Activated T-cell treated with anti-CD3 and anti-CD28 coated beads, Interleukin-2, amount 50 U/mL, for 1 hour (primary cell): ENCODE results near the gene SLC35E4.
"Not testable (repeated sequence)": the region's sequence is repeated elsewhere in the genome, so short reads cannot be mapped to it uniquely, and the experiment has no call there.

Experiments used
- DNase-seq: peaks from one replicate; pipeline ENCODE4 v3.0.0-alpha.2; 2020

The SLC35E4 gene

GRCh38 chr22:30635273-30636225 lies at the start of gene SLC35E4:
Gene SLC35E4 (plus strand): TSS chr22:30635781. CDS start chr22:30636451, 670 bp downstream.
- peak; percentile 98 for DNase-seq

- DNase-seq = no peak
Measured at GRCh38 chr22:30586414-30586813, 49.2 kb upstream of the SLC35E4 start.

DNA sequence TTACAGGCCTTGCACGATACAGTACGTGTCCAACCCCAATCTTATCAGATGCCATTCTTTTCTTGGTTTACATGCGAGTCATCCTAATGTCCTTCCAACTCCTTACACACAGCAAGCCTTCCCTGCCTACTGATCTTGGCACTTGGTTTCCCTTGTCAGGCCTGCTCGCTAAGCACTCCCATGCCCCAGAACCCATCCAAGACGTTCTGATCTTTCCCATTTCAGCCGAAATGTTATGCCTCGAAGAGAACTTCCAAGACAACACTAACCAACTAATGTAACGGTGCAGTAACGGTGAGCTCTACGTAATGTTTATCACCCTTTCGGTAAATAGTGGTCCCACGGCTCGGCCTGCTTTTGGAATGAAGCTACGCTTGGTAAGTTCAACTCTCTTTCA lies 44.4 kb upstream of the SLC35E4 start:
- DNase-seq = no peak

DNA sequence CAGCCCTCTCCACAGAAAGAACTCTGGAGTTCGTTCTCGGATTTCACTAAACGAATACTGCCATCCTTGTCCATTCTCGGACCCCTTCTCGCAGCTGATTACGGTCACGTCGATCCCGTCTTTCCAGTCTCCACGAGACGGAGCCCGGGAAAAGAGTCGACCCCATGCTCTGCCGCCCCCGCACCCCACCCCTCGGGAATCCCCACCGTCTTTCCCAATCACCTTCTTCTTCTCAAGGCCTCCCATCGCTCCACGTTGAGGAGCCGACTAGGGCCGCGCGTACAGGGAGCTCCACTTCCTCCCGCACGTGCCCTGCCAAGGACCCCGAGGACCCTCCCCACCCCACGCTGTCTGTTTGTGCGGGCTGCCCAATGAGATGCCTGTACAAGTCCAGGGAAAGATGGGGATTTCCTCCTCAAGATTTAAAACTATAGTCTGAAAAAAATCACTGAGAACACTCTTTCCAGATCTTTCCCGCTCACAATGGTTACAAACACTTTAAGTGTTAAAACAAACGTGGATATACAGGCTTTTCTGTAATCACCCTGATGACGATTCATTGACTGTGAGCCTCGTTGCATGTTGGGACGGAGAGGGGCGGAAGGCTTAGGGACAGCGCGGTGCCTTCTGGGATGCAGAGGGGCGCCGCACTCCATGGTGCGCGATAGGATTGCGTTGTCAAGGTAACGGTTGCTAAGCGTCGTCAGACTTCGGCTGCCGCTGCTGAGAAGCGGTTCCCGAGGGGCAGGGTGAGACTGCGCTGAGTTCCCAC lies 43.8 kb upstream of the SLC35E4 start, which contains the start of gene PES1:
TSS of gene PES1 (minus strand) at position 323 of the 772 bp plus-strand sequence. CDS start at position 246, 77 bp downstream.
- DNase-seq = peak; percentile 94

DNA sequence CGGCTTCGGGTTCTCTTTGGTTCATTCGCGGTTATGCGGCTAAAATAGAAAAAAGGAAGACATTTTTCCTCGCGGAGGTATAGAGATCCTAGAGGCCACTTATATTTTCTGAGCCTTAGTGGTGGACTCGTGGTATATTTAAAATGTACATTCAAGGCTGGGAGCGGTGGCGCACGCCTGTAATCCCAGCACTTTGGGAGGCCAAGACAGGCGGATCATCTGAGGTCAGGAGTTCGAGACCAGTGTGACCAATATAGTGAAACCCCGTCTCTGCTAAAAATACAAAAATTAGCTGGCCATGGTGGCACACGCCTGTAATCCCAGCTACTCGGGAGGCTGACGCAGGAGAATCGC lies 43.2 kb upstream of the SLC35E4 start:
- DNase-seq = not testable (repeated sequence)

DNA sequence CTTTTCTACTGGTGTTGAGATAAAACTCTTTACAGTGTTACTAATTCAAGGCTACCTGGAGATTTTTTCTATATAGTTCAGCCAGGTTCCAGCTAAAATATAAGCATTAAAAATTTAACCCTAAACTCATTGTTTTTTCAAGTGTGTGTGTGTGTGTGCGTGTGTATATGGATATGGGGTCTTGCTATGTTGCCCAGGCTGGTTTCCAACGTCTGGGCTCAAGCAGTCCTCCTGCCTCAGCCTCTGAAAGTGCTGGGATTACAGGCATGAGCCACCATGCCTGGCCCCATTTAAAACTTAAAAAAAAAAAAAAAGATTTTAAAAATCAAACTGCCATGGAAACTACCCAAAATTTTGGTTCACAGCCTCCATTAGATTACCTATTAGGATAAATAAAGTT lies 39.4 kb upstream of the SLC35E4 start:
- DNase-seq = no peak

- no peak for DNase-seq
Measured at GRCh38 chr22:30596886-30597285, 38.7 kb upstream of the SLC35E4 start.

DNA sequence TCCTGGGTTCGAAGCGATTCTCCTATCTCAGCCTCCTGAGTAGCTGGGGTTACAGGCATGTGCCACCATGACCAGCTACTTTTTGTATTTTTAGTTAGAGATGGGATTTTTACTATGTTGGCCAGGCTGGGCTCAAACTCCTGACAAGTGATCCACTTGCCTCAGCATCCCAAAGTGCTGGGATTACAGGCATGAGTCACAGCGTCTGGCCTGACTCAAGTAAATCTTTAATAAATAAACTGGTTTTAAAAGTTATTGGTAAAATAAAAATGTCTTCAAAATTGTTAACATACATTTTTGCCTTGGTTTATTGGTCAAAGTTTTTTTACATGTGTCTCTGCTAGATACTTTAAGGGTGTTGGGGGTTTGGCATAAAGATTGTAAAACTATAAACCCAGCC lies 36.6 kb upstream of the SLC35E4 start:
- no peak for DNase-seq

GRCh38 chr22:30600921-30601320 lies 34.7 kb upstream of the SLC35E4 start:
- DNase-seq = no peak

DNA sequence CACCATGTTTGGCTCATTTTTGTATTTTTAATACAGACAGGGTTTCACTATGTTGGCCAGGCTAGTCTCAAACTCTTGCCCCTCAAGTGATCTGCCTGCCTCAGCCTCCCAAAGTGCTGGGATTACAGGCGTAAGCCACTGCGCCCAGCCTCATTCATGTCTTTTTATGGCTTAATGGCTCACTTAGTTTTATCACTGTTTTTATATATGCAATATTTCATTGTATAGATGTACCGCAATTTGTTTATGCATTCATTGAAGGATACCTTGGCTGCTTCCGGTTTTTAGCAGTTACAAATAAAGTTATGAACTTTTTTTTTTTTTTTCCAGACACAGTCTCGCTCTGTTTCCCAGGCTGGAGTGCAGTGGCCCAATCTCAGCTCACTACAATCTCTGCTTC lies 34.1 kb upstream of the SLC35E4 start:
- DNase-seq = no peak

- no peak for DNase-seq
Measured at GRCh38 chr22:30602049-30602448, 33.5 kb upstream of the SLC35E4 start.

GRCh38 chr22:30603801-30604200 lies 31.8 kb upstream of the SLC35E4 start:
- DNase-seq = no peak

GRCh38 chr22:30604723-30605122 lies 30.9 kb upstream of the SLC35E4 start:
- DNase-seq = no peak

- peak; percentile 36 for DNase-seq
Measured at GRCh38 chr22:30605449-30606110, 30.0 kb upstream of the SLC35E4 start.

DNA sequence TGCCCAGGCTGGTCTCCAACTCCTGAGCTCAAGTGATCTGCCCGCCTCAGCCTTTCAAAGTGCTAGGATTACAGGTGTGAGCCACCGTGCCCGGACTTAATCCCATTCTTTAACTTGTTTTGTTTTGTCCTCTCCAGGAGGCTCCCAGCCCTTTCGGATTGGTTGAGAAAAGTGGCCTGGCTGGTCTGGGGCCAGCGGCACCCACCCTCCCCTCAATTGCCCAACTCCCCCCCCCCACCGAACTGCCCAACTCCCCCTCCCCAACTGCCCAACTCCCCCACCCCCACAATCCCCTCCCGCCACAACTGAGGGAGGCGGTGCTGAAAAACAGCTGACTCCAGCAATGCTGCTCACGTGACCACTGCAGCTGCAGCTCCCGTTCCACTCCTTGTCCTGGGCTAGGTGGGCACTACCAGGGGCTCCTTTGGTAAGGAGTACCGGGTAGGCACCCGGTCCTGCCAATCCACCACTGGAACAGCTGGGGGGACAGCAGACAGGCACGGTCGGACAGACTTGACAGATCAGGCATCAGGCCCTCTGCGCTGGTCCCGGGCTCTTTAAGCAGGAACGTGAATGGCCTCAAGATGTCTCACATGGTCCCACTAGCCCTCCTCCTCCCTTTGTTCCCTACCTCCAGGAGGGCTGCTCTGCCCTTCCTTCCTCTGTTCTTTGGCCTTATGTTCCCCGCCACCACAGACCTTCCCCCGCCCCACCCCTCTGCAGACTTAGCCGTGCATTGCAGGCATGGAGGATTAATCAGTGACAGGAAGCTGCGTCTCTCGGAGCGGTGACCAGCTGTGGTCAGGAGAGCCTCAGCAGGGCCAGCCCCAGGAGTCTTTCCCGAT lies 28.9 kb upstream of the SLC35E4 start, which contains the start of gene TCN2:
TSS of gene TCN2 (plus strand) at position 720 of the 845 bp plus-strand sequence. CDS start 158 bp downstream, outside the sequence.
- DNase-seq = peak; percentile 31

GRCh38 chr22:30607300-30607930 lies 28.2 kb upstream of the SLC35E4 start:
- DNase-seq = no peak

- no peak for DNase-seq
Measured at GRCh38 chr22:30607939-30608338, 27.6 kb upstream of the SLC35E4 start.

DNA sequence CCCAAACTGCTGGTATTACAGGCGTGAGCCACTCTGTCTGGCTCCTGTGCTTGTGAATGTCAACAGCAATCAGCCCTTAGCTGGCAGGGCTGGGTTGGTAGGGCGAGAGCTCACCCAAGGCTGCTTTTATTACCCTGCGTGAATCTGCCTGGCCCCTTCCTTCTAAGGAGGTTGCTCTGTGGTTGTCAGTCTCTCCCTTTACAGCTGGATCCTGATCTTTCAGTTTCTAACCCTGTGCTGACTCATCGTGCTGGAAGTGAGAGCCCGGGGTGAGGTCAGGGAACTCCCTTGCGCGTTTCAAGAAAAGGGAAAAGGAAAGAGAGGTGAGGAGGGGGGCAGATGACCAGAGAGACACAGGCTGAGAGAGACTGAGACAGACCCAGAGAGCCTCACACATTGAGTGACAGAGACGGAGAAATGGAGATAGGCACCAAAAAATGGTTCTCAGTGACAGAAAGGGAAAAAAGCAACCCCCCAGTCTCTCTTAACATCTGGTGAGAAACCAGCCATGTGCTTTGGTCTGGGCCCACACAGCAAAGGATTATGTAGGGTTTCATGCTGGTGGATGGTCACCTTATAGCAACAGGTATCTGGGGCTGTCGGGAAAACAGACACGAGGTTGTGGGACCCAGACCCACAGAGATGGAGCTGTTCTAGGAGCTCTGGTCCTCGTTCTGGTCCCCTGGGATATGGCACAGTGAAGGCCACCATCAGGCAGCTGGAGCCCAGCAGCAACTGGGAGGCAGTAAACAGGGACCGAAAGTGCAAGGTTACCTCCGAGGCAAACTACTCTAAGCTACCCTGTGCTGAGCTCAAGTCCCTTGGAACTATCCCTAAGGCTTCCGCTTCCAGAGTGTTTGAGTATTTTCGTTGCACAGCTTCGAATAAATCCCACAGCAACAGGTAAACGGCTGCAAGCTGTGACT lies 26.1 kb upstream of the SLC35E4 start:
- DNase-seq = no peak

GRCh38 chr22:30610299-30610698 lies 25.3 kb upstream of the SLC35E4 start:
- no peak for DNase-seq

- DNase-seq = no peak
Measured at GRCh38 chr22:30611197-30611596, 24.4 kb upstream of the SLC35E4 start.
